IMR-90 (cell line): Measurements from ENCODE around the gene PLXNA1. TPM values are rescaled to one million over a fixed set of nuclear protein-coding genes. Genes with fewer than 3 reads are reported as not detected.

ENCODE experiments used
- ATAC-seq: fragments of 200-7000 bp; cut with Tn5 transposase; 2 replicates; pipeline ENCODE4 v1.9.1; 2020; ENCODE audit warnings: low read depth, mild to moderate bottlenecking, moderate library complexity
- BruUV-seq: library from RNA; stranded (reverse); fragments of 400-500 nt; replicated peaks from 2 replicates; lab custom pipeline; 2021; lab: Mats Ljungman, UMichigan
- CTCF ChIA-PET: fragments of 300-600 bp; formaldehyde crosslinking; extraction: SDS; loops from one replicate; lab custom pipeline; 2021; ENCODE audit warnings: antibody characterized with exemption; lab: Yijun Ruan, JAX
- POLR2A ChIA-PET: fragments of 300-600 bp; sonication (Branson Sonifier 250); formaldehyde crosslinking; loops from one replicate; lab custom pipeline; 2022; ENCODE audit warnings: antibody characterized with exemption; ENCODE audit not compliant: unreplicated experiment; lab: Charles Lee
- DNase-seq: peaks from one replicate; pipeline ENCODE4 v3.0.0; 2013
- H2AFZ ChIP-seq: replicated peaks from 2 replicates; pipeline ENCODE3; 2013; ENCODE audit warnings: low read length, mild to moderate bottlenecking; ENCODE audit not compliant: poor library complexity
- H2AK5ac ChIP-seq: 2 replicates; pipeline ENCODE4 v1.6.1; 2013; ENCODE audit warnings: low read depth, low read length, inconsistent platforms
- H2AK9ac ChIP-seq: replicated peaks from 2 replicates; pipeline ENCODE3; 2013; ENCODE audit warnings: mild to moderate bottlenecking, low read depth, low read length, moderate library complexity; ENCODE audit not compliant: poor library complexity
- H2BK120ac ChIP-seq: 2 replicates; pipeline ENCODE4 v1.6.1; 2013; ENCODE audit warnings: low read depth, low read length, inconsistent platforms
- H2BK15ac ChIP-seq: 3 replicates; pipeline ENCODE4 v1.6.1; 2013; ENCODE audit warnings: low read depth, low read length, inconsistent platforms
- H2BK20ac ChIP-seq: 2 replicates; pipeline ENCODE4 v1.6.1; 2013; ENCODE audit warnings: low read depth, mild to moderate bottlenecking, inconsistent platforms, low read length, moderate library complexity
- H2BK5ac ChIP-seq: 2 replicates; pipeline ENCODE4 v1.6.1; 2013; ENCODE audit warnings: mild to moderate bottlenecking, low read depth, low read length, inconsistent platforms; ENCODE audit not compliant: poor library complexity, severe bottlenecking
- H3K14ac ChIP-seq: replicated peaks from 2 replicates; pipeline ENCODE4 v1.6.1; 2013; ENCODE audit warnings: low read depth, low read length, inconsistent platforms
- H3K18ac ChIP-seq: 2 replicates; pipeline ENCODE4 v1.6.1; 2013; ENCODE audit warnings: low read depth, low read length, control low read depth
- H3K23ac ChIP-seq: 2 replicates; pipeline ENCODE4 v1.6.1; 2013; ENCODE audit warnings: low read depth, low read length, inconsistent platforms
- H3K27ac ChIP-seq: 2 replicates; pipeline ENCODE4 v1.5.1; 2013; ENCODE audit warnings: mild to moderate bottlenecking, control low read depth, low read length; ENCODE audit not compliant: insufficient read depth
- H3K27me3 ChIP-seq: 2 replicates; pipeline ENCODE4 v1.6.1; 2013; ENCODE audit warnings: low read length; ENCODE audit not compliant: control insufficient read depth, insufficient read depth
- H3K36me3 ChIP-seq: 2 replicates; pipeline ENCODE4 v1.6.1; 2013; ENCODE audit warnings: low read length, mixed read lengths; ENCODE audit not compliant: control insufficient read depth, insufficient read depth
- H3K4ac ChIP-seq: 2 replicates; pipeline ENCODE4 v1.6.1; 2013; ENCODE audit warnings: low read depth, low read length, inconsistent platforms
- H3K4me1 ChIP-seq: 2 replicates; pipeline ENCODE4 v1.6.1; 2013; ENCODE audit warnings: low read length, mixed read lengths; ENCODE audit not compliant: control insufficient read depth, insufficient read depth
- H3K4me2 ChIP-seq: 2 replicates; pipeline ENCODE4 v1.6.1; 2013; ENCODE audit warnings: low read depth, mild to moderate bottlenecking, control low read depth, low read length, moderate library complexity
- H3K4me3 ChIP-seq: 2 replicates; pipeline ENCODE4 v1.5.1; 2013; ENCODE audit warnings: low read depth, mild to moderate bottlenecking, control low read depth, low read length, moderate library complexity; ENCODE audit not compliant: insufficient read depth
- H3K56ac ChIP-seq: 2 replicates; pipeline ENCODE4 v1.6.1; 2013; ENCODE audit warnings: low read length, inconsistent platforms; ENCODE audit not compliant: insufficient read depth; ENCODE audit errors: extremely low read depth
- H3K79me1 ChIP-seq, 2 experiments: 2 replicates each; pipeline ENCODE4 v1.6.1; 2013; ENCODE audit warnings: low read length in 2 of 2, inconsistent platforms in 1 of 2, low read depth in 1 of 2
- H3K9ac ChIP-seq: 2 replicates; pipeline ENCODE4 v1.6.1; 2013; ENCODE audit warnings: low read depth, low read length, control low read depth
- H3K9me1 ChIP-seq: 2 replicates; pipeline ENCODE4 v1.6.1; 2013; ENCODE audit warnings: low read length, inconsistent platforms; ENCODE audit not compliant: insufficient read depth
- H3K9me3 ChIP-seq: 2 replicates; pipeline ENCODE4 v1.6.1; 2013; ENCODE audit warnings: low read length; ENCODE audit not compliant: control insufficient read depth, insufficient read depth
- H4K20me1 ChIP-seq: 2 replicates; pipeline ENCODE4 v1.6.1; 2013; ENCODE audit warnings: low read length, inconsistent platforms; ENCODE audit not compliant: insufficient read depth
- H4K5ac ChIP-seq: 2 replicates; pipeline ENCODE4 v1.6.1; 2013; ENCODE audit warnings: mild to moderate bottlenecking, low read depth, low read length, control low read depth
- H4K8ac ChIP-seq, 2 experiments: 2 replicates each; pipeline ENCODE4 v1.6.1; 2013; ENCODE audit warnings: low read depth in 2 of 2, low read length in 2 of 2, control low read depth in 1 of 2, inconsistent platforms in 1 of 2
- H4K91ac ChIP-seq: 2 replicates; pipeline ENCODE4 v1.6.1; 2013; ENCODE audit warnings: low read depth, low read length, inconsistent platforms; ENCODE audit not compliant: insufficient read depth
- BHLHE40 ChIP-seq: fragments of 150-350 bp; IDR thresholded peaks from 2 replicates; pipeline ENCODE4 v1.6.1; 2016; ENCODE audit warnings: mild to moderate bottlenecking, low read depth, low read length
- CEBPB ChIP-seq: IDR thresholded peaks from 2 replicates; pipeline ENCODE4 v1.6.1; 2012; ENCODE audit warnings: low read depth, low read length, improper control_type of control experiment
- ELK1 ChIP-seq: fragments of 150-350 bp; IDR thresholded peaks from 2 replicates; pipeline ENCODE4 v1.6.1; 2016; ENCODE audit warnings: low read depth, mild to moderate bottlenecking, low read length, moderate library complexity, borderline replicate concordance
- NFE2L2 ChIP-seq: fragments of 150-350 bp; IDR thresholded peaks from 2 replicates; pipeline ENCODE4 v1.6.1; 2016; ENCODE audit warnings: low read depth, mild to moderate bottlenecking, low read length
- RAD21 ChIP-seq: IDR thresholded peaks from 2 replicates; pipeline ENCODE4 v1.6.1; 2012; ENCODE audit warnings: low read length, improper control_type of control experiment
- RCOR1 ChIP-seq: IDR thresholded peaks from 2 replicates; pipeline ENCODE4 v1.6.1; 2012; ENCODE audit warnings: mild to moderate bottlenecking, low read length, improper control_type of control experiment; ENCODE audit not compliant: insufficient replicate concordance
- RFX5 ChIP-seq: IDR thresholded peaks from 2 replicates; pipeline ENCODE4 v1.8.0; 2012; ENCODE audit warnings: low read depth, mild to moderate bottlenecking, low read length, moderate library complexity
- SMC3 ChIP-seq: fragments of 150-350 bp; IDR thresholded peaks from 2 replicates; pipeline ENCODE4 v1.6.1; 2016; ENCODE audit warnings: low read depth, mild to moderate bottlenecking, antibody characterized with exemption, low read length, moderate library complexity
- USF2 ChIP-seq: fragments of 150-350 bp; IDR thresholded peaks from 2 replicates; pipeline ENCODE4 v1.6.1; 2017; ENCODE audit warnings: mild to moderate bottlenecking, antibody characterized with exemption, low read length, low read depth
- WGBS, 2 experiments: methylation state at CpG; one replicate each; pipeline versions ENCODE4 v1.1.5 to v1.1.7; 2013; ENCODE audit warnings: missing lambda C conversion rate in 2 of 2; ENCODE audit not compliant: insufficient read length in 1 of 2; ENCODE audit errors: extremely low coverage in 2 of 2; 5-methylcytosine and 5-hydroxymethylcytosine counted together
- dilution Hi-C: fragments of 300-500 bp; cut with HindIII; formaldehyde crosslinking; loops from one replicate; pipeline ENCODE4 v1.14.3; 2018; ENCODE audit warnings: low sequenced_read_pairs; ENCODE audit not compliant: unreplicated experiment
- in situ Hi-C: fragments of 300-500 bp; cut with MboI; formaldehyde crosslinking; loops from 3 replicates; pipeline ENCODE4 v1.14.3; 2019; ENCODE audit warnings: low sequenced_read_pairs, inconsistent platforms, mixed read lengths
- intact Hi-C: fragments of 100-400 bp; cut with micrococcal nuclease; formaldehyde crosslinking; loops from 2 replicates; pipeline ENCODE4 v1.10.0; 2022
- polyA plus RNA-seq, 3 experiments: library from polyadenylated mRNA; depleted of rRNA; stranded (reverse); fragments of >200 nt; gene quantifications; 2 replicates each; pipeline ENCODE4 v1.2.3, GENCODE V29; 2012; ENCODE audit warnings: low replicate concordance in 1 of 3
- total RNA-seq: library from RNA; depleted of rRNA; stranded (reverse); fragments of >200 nt; gene quantifications from 2 replicates; pipeline ENCODE4 v1.2.3, GENCODE V29; 2012

PLXNA1 gene
- total and polyA plus RNA-seq, 2 of the 4 experiments (the other 2 are of a cell fraction): 13.6 to 49.4 TPM

- no peaks in the 10 kb centered on the region for H3K27me3 ChIP-seq
- no peak overlapping the region for H4K8ac ChIP-seq
- in situ Hi-C loops (no loop called here), intact Hi-C loops (no loop called here), dilution Hi-C loops (no loop called here)
- no peak overlapping the region for H2BK20ac ChIP-seq
- no peak overlapping the region for H4K91ac ChIP-seq
- H3K23ac ChIP-seq: no peak overlapping the region
- H3K4me2 ChIP-seq: no peak overlapping the region
- no peaks in the 10 kb centered on the region for H3K9me3 ChIP-seq
- H3K9ac ChIP-seq: no peak overlapping the region
- H3K9me1 ChIP-seq: peaks cover 13% of the 10 kb centered on the region; the same call in 1 of the 2 replicates
- POLR2A ChIA-PET: no interaction called here
- no peak overlapping the region for H3K4me3 ChIP-seq
- no peak overlapping the region for H3K4ac ChIP-seq
- H3K27ac ChIP-seq: no peak overlapping the region
- H3K14ac ChIP-seq: no peak overlapping the region
- H2BK120ac ChIP-seq: no peak overlapping the region
- CTCF ChIA-PET: interaction anchor here (0.7 kb wide), 1 partner anchor 311 kb away, joined by 4 read pairs; no protein-coding TSS in a partner anchor
- peak overlapping the region; percentile 55 for H2AK9ac ChIP-seq
- no peak overlapping the region for H3K56ac ChIP-seq
- WGBS, 2 experiments: 96% methylated on average over 4 of the region's 24 CpGs; no CpG with 5 or more reads in 1 of the 2 experiments
- ATAC-seq (no peak), DNase-seq (no peak)
- H2AFZ ChIP-seq: no peak overlapping the region
- no peak overlapping the region for H3K18ac ChIP-seq
- H3K36me3 ChIP-seq: peaks cover 46% of the 10 kb centered on the region
- no peaks in the 10 kb centered on the region; the same call in 1 of the 2 replicates for H3K4me1 ChIP-seq
- H4K5ac ChIP-seq: no peak overlapping the region
- BruUV-seq: no TSS peak
- TF ChIP-seq SMC3: no peak
- no peak for TF ChIP-seq RCOR1
- no peak for TF ChIP-seq USF2
- TF ChIP-seq BHLHE40: no peak
- TF ChIP-seq RAD21: no peak
- TF ChIP-seq CEBPB: no peak
- no peak for TF ChIP-seq RFX5
- no peak for TF ChIP-seq ELK1
- no peak for TF ChIP-seq NFE2L2
- no peak overlapping the region for H2AK5ac ChIP-seq
- peaks cover 96% of the 10 kb centered on the region for H4K20me1 ChIP-seq
- no peak overlapping the region for H2BK15ac ChIP-seq
- H2BK5ac ChIP-seq: no peak overlapping the region
- H3K79me1 ChIP-seq: peaks cover 29 to 83% of the 10 kb centered on the region in 2 experiments; a peak in 3 of 4 replicates
Measured at GRCh38 chr3:126991366-126992200, 8.7 kb downstream of the PLXNA1 start.
